ENCODE measurements around the gene UBE2K.
"Not testable (repeated sequence)": the region's sequence is repeated elsewhere in the genome, so short reads cannot be mapped to it uniquely, and the experiment has no call there.

The UBE2K gene, protein sequence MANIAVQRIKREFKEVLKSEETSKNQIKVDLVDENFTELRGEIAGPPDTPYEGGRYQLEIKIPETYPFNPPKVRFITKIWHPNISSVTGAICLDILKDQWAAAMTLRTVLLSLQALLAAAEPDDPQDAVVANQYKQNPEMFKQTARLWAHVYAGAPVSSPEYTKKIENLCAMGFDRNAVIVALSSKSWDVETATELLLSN

GRCh38 chr4:39697740-39698423, at the start of gene UBE2K:
TSS of gene UBE2K (plus strand) at chr4:39698136. CDS start at chr4:39698328, 192 bp downstream.
- no peak for TF ChIP-seq CTCF (IDR thresholded peaks at IDR 0.05; ENCODE audit: low read depth, low read length)
- peak; percentile 69 for DNase-seq (ENCODE audit: extremely low read depth, low read depth)

DNA sequence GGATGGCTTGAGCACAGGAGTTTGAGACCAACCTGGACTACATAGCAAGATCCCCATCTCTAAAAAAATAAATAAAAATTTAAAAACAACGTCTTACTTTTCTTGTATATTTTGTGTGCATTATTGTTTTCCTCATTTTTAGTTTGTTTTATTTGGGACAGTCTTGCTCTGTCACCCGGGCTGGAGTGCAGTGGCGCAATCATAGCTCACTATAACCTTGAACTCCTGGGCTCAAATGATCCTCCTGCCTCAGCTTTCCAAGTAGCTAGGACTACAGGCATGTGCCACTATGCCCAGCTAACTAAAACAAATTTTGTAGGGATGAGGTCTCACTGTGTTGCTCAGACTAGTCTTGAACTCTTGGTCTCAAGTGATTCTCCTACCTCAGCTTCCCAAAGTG, 49.7 kb upstream of the UBE2K start:
- TF ChIP-seq CTCF (IDR thresholded peaks at IDR 0.05; ENCODE audit: low read depth, low read length): no peak
- DNase-seq (ENCODE audit: extremely low read depth, low read depth): no peak

- DNase-seq (ENCODE audit: extremely low read depth, low read depth): no peak
- no peak for TF ChIP-seq CTCF (IDR thresholded peaks at IDR 0.05; ENCODE audit: low read depth, low read length)
These were observed 48.9 kb upstream of the UBE2K start for GRCh38 chr4:39648827-39649558.

- DNase-seq (ENCODE audit: extremely low read depth, low read depth): no peak
- no peak for TF ChIP-seq CTCF (IDR thresholded peaks at IDR 0.05; ENCODE audit: low read depth, low read length)
These were observed 48.2 kb upstream of the UBE2K start for GRCh38 chr4:39649639-39650265.

GRCh38 chr4:39651586-39651985, 46.4 kb upstream of the UBE2K start:
- not testable (repeated sequence) for DNase-seq (ENCODE audit: extremely low read depth, low read depth)

DNA sequence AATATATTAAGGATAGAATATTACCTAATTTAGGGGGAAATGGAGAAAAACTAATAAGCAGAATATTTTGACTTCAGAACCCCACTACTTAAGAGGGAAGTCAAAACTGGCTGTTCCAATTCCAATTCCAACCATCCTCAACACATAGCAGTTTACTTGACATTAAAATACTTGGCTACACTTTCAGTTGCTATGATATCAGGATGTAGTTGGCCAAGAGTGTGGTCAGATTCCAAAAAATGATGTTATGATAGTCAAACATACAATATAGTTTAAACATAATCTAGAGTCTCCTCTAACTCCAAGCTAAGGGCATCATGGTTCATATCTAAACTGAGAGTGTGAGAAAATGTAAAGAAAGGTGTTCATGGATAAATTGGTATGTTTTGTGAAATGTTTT, 42.7 kb upstream of the UBE2K start:
- no peak for TF ChIP-seq CTCF (IDR thresholded peaks at IDR 0.05; ENCODE audit: low read depth, low read length)
- no peak for DNase-seq (ENCODE audit: extremely low read depth, low read depth)

- TF ChIP-seq CTCF (IDR thresholded peaks at IDR 0.05; ENCODE audit: low read depth, low read length): no peak
- DNase-seq (ENCODE audit: extremely low read depth, low read depth): peak; percentile 69
These were observed 42.1 kb upstream of the UBE2K start for GRCh38 chr4:39655876-39656275.

- not testable (repeated sequence) for DNase-seq (ENCODE audit: extremely low read depth, low read depth)
These were observed 41.3 kb upstream of the UBE2K start for GRCh38 chr4:39656638-39657037.

All from AG09319 (cell line).